ENCODE data around the gene SLC6A19. TPM values are rescaled to one million over a fixed set of nuclear protein-coding genes. Genes with fewer than 3 reads are reported as not detected.
A peak's percentile ranks its signal among the peaks of the same experiment; 100 is the strongest.

The SLC6A19 gene
- total and polyA plus RNA-seq, 2 of the 13 experiments (the other 11 are each of a cell fraction or from before 2014, with no cell fraction given): 0.02 TPM; not detected in 1

- TF ChIP-seq, protein P1, sequence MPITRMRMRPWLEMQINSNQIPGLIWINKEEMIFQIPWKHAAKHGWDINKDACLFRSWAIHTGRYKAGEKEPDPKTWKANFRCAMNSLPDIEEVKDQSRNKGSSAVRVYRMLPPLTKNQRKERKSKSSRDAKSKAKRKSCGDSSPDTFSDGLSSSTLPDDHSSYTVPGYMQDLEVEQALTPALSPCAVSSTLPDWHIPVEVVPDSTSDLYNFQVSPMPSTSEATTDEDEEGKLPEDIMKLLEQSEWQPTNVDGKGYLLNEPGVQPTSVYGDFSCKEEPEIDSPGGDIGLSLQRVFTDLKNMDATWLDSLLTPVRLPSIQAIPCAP (CRISPR knock-in tag; IDR thresholded peaks at IDR 0.05; ENCODE audit: low read depth): 0 out of 2 replicates have a peak, but pooled peaks have one; percentile 80
- TF ChIP-seq SP1 (IDR thresholded peaks at IDR 0.05) (no peak), SP1 (CRISPR knock-in tag; IDR thresholded peaks at IDR 0.05) (no peak), ZNF652 (CRISPR knock-in tag; IDR thresholded peaks at IDR 0.05; ENCODE audit: borderline replicate concordance, low read depth) (no peak), ADNP (CRISPR knock-in tag; IDR thresholded peaks at IDR 0.05) (no peak), GTF3A (CRISPR knock-in tag; conservative IDR thresholded peaks at IDR 0.05) (no peak), CENPBD1 (CRISPR knock-in tag; IDR thresholded peaks at IDR 0.05; ENCODE audit: borderline replicate concordance, low read depth) (no peak), ZBTB37 (CRISPR knock-in tag; IDR thresholded peaks at IDR 0.05) (no peak), THYN1 (CRISPR knock-in tag; IDR thresholded peaks at IDR 0.05; ENCODE audit: borderline replicate concordance, low read depth) (no peak), ZNF816 (CRISPR knock-in tag; IDR thresholded peaks at IDR 0.05; ENCODE audit: borderline replicate concordance) (no peak), ZSCAN30 (CRISPR knock-in tag; IDR thresholded peaks at IDR 0.05) (peak; percentile 50; the same call in 1 of the 2 replicates), ZNF614 (CRISPR knock-in tag; IDR thresholded peaks at IDR 0.05; ENCODE audit: borderline replicate concordance) (peak; percentile 46; the same call in 1 of the 2 replicates), TEAD3 (CRISPR knock-in tag; optimal IDR thresholded peaks at IDR 0.05; ENCODE audit: borderline replicate concordance) (peak; percentile 67), JARID2 (CRISPR knock-in tag; IDR thresholded peaks at IDR 0.05; ENCODE audit: insufficient replicate concordance) (peak; percentile 72), SRY (CRISPR knock-in tag; IDR thresholded peaks at IDR 0.05) (peak; percentile 97), ZNF343 (CRISPR knock-in tag; IDR thresholded peaks at IDR 0.05) (no peak), AHR (CRISPR knock-in tag; IDR thresholded peaks at IDR 0.05) (peak; percentile 69; the same call in 1 of the 2 replicates), RFX1 (IDR thresholded peaks at IDR 0.05) (no peak)
- TF ChIP-seq, protein P2, sequence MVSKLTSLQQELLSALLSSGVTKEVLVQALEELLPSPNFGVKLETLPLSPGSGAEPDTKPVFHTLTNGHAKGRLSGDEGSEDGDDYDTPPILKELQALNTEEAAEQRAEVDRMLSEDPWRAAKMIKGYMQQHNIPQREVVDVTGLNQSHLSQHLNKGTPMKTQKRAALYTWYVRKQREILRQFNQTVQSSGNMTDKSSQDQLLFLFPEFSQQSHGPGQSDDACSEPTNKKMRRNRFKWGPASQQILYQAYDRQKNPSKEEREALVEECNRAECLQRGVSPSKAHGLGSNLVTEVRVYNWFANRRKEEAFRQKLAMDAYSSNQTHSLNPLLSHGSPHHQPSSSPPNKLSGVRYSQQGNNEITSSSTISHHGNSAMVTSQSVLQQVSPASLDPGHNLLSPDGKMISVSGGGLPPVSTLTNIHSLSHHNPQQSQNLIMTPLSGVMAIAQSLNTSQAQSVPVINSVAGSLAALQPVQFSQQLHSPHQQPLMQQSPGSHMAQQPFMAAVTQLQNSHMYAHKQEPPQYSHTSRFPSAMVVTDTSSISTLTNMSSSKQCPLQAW (CRISPR knock-in tag; IDR thresholded peaks at IDR 0.05): no peak
- TF ChIP-seq, protein P3, sequence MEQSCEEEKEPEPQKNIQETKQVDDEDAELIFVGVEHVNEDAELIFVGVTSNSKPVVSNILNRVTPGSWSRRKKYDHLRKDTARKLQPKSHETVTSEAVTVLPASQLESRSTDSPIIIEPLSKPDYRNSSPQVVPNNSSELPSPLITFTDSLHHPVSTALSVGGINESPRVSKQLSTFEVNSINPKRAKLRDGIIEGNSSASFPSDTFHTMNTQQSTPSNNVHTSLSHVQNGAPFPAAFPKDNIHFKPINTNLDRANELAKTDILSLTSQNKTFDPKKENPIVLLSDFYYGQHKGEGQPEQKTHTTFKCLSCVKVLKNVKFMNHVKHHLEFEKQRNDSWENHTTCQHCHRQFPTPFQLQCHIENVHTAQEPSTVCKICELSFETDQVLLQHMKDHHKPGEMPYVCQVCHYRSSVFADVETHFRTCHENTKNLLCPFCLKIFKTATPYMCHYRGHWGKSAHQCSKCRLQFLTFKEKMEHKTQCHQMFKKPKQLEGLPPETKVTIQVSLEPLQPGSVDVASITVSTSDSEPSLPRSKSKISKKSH (CRISPR knock-in tag; IDR thresholded peaks at IDR 0.05; ENCODE audit: borderline replicate concordance): peak; percentile 78; the same call in 1 of the 2 replicates
- TF ChIP-seq, protein P4, sequence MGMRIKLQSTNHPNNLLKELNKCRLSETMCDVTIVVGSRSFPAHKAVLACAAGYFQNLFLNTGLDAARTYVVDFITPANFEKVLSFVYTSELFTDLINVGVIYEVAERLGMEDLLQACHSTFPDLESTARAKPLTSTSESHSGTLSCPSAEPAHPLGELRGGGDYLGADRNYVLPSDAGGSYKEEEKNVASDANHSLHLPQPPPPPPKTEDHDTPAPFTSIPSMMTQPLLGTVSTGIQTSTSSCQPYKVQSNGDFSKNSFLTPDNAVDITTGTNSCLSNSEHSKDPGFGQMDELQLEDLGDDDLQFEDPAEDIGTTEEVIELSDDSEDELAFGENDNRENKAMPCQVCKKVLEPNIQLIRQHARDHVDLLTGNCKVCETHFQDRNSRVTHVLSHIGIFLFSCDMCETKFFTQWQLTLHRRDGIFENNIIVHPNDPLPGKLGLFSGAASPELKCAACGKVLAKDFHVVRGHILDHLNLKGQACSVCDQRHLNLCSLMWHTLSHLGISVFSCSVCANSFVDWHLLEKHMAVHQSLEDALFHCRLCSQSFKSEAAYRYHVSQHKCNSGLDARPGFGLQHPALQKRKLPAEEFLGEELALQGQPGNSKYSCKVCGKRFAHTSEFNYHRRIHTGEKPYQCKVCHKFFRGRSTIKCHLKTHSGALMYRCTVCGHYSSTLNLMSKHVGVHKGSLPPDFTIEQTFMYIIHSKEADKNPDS (CRISPR knock-in tag; IDR thresholded peaks at IDR 0.05): no peak
- TF ChIP-seq, protein P5, sequence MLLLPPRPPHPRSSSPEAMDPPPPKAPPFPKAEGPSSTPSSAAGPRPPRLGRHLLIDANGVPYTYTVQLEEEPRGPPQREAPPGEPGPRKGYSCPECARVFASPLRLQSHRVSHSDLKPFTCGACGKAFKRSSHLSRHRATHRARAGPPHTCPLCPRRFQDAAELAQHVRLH (CRISPR knock-in tag; IDR thresholded peaks at IDR 0.05; ENCODE audit: borderline replicate concordance, low read depth): peak; percentile 72
Measured at GRCh38 chr5:1246711-1247431, 45.5 kb downstream of the SLC6A19 start (continued).

All from HepG2 (cell line).